HepG2 (cell line): ENCODE results near the gene SRCIN1. TPM values are rescaled to one million over a fixed set of nuclear protein-coding genes. Genes with fewer than 3 reads are reported as not detected.
A peak's percentile ranks its signal among the peaks of the same experiment; 100 is the strongest.

Experiments used
- AGO2 ChIP-seq: fragments of 200-400 bp; formaldehyde crosslinking; optimal IDR thresholded peaks from 2 replicates; pipeline ENCODE3; 2017; ENCODE audit warnings: mild to moderate bottlenecking, low read depth, low read length, moderate library complexity
- CCDC6 ChIP-seq: sonication (generic); formaldehyde crosslinking; IDR thresholded peaks from 2 replicates; pipeline ENCODE4 v1.8.1; 2022; ENCODE audit warnings: mild to moderate bottlenecking, missing genetic modification reagents, moderate library complexity
- DMTF1 ChIP-seq: sonication (generic); formaldehyde crosslinking; IDR thresholded peaks from 2 replicates; pipeline ENCODE4 v1.4.0; 2020; ENCODE audit warnings: mild to moderate bottlenecking, missing genetic modification reagents
- FOXA3 ChIP-seq: IDR thresholded peaks from 2 replicates; pipeline ENCODE4 v1.6.1; 2016; ENCODE audit warnings: missing genetic modification reagents, missing compliant biosample characterization
- GZF1 ChIP-seq: sonication (generic); formaldehyde crosslinking; IDR thresholded peaks from 2 replicates; pipeline ENCODE4 v1.5.1; 2020; ENCODE audit warnings: mild to moderate bottlenecking, missing genetic modification reagents
- KLF6 ChIP-seq: IDR thresholded peaks from 2 replicates; pipeline ENCODE4 v1.8.0; 2016; ENCODE audit warnings: missing biosample characterization, missing genetic modification reagents
- MYC ChIP-seq: sonication (generic); formaldehyde crosslinking; IDR thresholded peaks from 2 replicates; pipeline ENCODE4 v1.9.0; 2021; ENCODE audit warnings: missing genetic modification reagents, borderline replicate concordance
- NFAT5 ChIP-seq: sonication (generic); formaldehyde crosslinking; IDR thresholded peaks from 2 replicates; pipeline ENCODE4 v1.4.0; 2020; ENCODE audit warnings: missing genetic modification reagents
- RBAK ChIP-seq: sonication (generic); formaldehyde crosslinking; IDR thresholded peaks from 2 replicates; pipeline ENCODE4 v1.5.1; 2020; ENCODE audit warnings: mild to moderate bottlenecking, missing genetic modification reagents
- REST ChIP-seq, 2 experiments: IDR thresholded peaks; 2 replicates each; pipeline ENCODE4 v1.6.1; 2011 to 2012; ENCODE audit warnings: low read length in 2 of 2, borderline replicate concordance in 1 of 2, low read depth in 1 of 2, mild to moderate bottlenecking in 1 of 2, moderate library complexity in 1 of 2
- TBP ChIP-seq: sonication (generic); formaldehyde crosslinking; IDR thresholded peaks from 2 replicates; pipeline ENCODE4 v1.5.0; 2020; ENCODE audit warnings: missing genetic modification reagents
- U2AF2 ChIP-seq: fragments of 200-400 bp; formaldehyde crosslinking; IDR thresholded peaks from 2 replicates; pipeline ENCODE4 v1.6.1; 2017; ENCODE audit warnings: low read depth, mild to moderate bottlenecking, low read length
- XRCC5 ChIP-seq: fragments of 200-400 bp; formaldehyde crosslinking; optimal IDR thresholded peaks from 2 replicates; pipeline ENCODE3; 2017; ENCODE audit warnings: mild to moderate bottlenecking, low read length
- ZFP1 ChIP-seq: IDR thresholded peaks from 2 replicates; pipeline ENCODE4 v1.6.1; 2016
- ZNF446 ChIP-seq: sonication (generic); formaldehyde crosslinking; IDR thresholded peaks from 2 replicates; pipeline ENCODE4 v1.5.0; 2020; ENCODE audit warnings: mild to moderate bottlenecking, missing genetic modification reagents
- ZNF703 ChIP-seq: sonication (generic); formaldehyde crosslinking; IDR thresholded peaks from 2 replicates; pipeline ENCODE4 v1.5.1; 2020; ENCODE audit warnings: missing genetic modification reagents, mild to moderate bottlenecking, moderate library complexity, borderline replicate concordance
- ZSCAN20 ChIP-seq: sonication (generic); formaldehyde crosslinking; IDR thresholded peaks from 2 replicates; pipeline ENCODE4 v1.4.0; 2020; ENCODE audit warnings: missing genetic modification reagents, mild to moderate bottlenecking, borderline replicate concordance
- polyA plus RNA-seq, 8 experiments: library from polyadenylated mRNA; depleted of rRNA in 3 of 8; stranded (reverse) in 7 of 8; unstranded in 1 of 8; fragments of >200 nt; fragmentation: Illumina TruSeq in 4 of 8; extraction: Trizol in 4 of 8; gene quantifications; 2 replicates each; pipeline versions ENCODE4 v1.2.1 to v1.2.3, GENCODE V29; 2011 to 2016; ENCODE audit warnings: low read depth in 4 of 8, missing spikeins in 1 of 8, mixed read lengths in 1 of 8; ENCODE audit not compliant: insufficient read depth in 1 of 8
- total RNA-seq, 5 experiments: library from RNA; depleted of rRNA; stranded (reverse); fragments of >200 nt; fragmentation: Illumina TruSeq; extraction: Trizol; gene quantifications; 2 replicates each; pipeline ENCODE4 v1.2.3, GENCODE V29; 2016; ENCODE audit warnings: low read depth in 1 of 5

The SRCIN1 gene
- total and polyA plus RNA-seq, 2 of the 13 experiments (the other 11 are each of a cell fraction or from before 2014, with no cell fraction given): 1.2 to 9.6 TPM

DNA sequence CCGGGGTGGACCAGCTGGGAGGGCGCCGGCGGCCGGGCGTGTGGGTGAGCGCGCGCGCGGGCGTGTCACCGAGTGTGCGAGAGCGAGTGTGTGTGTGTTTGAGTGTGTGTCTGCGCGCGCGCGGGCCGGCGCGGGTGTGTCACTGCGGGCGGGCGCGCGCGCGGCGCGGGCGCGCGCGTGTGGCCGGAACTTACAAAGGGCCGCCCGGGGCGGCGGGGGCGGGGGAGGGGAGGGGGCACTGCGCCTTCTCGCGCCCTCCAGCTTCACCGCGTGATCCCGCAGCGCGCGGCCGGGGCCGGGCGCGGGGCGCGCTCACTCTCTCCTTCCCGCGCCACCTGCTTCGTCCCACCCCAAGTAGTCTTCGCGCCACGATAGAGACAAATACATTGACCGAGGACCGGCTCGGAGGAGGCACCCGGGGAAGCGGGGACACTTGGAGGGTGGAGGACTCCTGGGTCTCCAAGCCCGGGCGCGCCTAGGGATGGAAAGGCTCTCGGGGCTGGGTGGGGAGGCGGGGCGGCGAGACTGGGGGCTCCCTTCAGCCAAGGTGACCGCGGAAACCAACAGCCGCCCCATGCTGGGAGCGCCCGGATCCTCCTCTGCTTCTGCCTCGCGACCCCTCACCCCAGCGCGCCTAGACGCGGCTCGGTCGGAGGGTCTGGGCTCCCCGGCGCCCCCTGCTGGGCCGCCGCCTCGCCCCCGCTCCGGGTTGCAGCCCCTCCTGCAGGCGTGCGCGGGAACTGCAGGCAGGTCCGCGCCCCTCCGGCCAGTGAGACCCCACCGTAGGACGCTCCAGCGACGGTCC, at the start of gene SRCIN1 (continued):
- TF ChIP-seq ZNF703 (CRISPR knock-in tag) (no peak), ZFP1 (CRISPR knock-in tag) (0 out of 2 replicates have a peak, but pooled peaks have one; percentile 45), XRCC5 (peak; percentile 98), AGO2 (peak; percentile 91), RBAK (CRISPR knock-in tag) (no peak), ZSCAN20 (CRISPR knock-in tag) (no peak), MYC (peak; percentile 86; the same call in 1 of the 2 replicates), DMTF1 (CRISPR knock-in tag) (0 out of 2 replicates have a peak, but pooled peaks have one; percentile 13), REST (IDR thresholded peaks at IDR 0.05; ENCODE audit: borderline replicate concordance in 1 of 2, low read depth in 1 of 2, low read length in 2 of 2) (peak in 1 of 2 experiments; percentile 14; a peak in 1 of 4 replicates), ZNF446 (peak; percentile 84), U2AF2 (no peak), NFAT5 (0 out of 2 replicates have a peak, but pooled peaks have one; percentile 44), FOXA3 (peak; percentile 49; the same call in 1 of the 2 replicates), CCDC6 (CRISPR knock-in tag) (no peak), KLF6 (peak; percentile 93), GZF1 (no peak), TBP (no peak)
